Common myeloid progenitor, CD34-positive (primary cell): ENCODE results near the gene ARVCF.
"Not testable (repeated sequence)": the region's sequence is repeated elsewhere in the genome, so short reads cannot be mapped to it uniquely, and the experiment has no call there.

ENCODE experiments used
- CTCF ChIA-PET: fragments of 350-600 bp; sonication (Branson Sonifier 250); formaldehyde crosslinking; loops from one replicate; lab custom pipeline; 2021; ENCODE audit warnings: antibody characterized with exemption; lab: Charles Lee
- POLR2A ChIA-PET: fragments of 350-600 bp; sonication (Branson Sonifier 250); formaldehyde crosslinking; loops from one replicate; lab custom pipeline; 2021; ENCODE audit warnings: antibody characterized with exemption; lab: Charles Lee
- DNase-seq, 3 donors: peaks; one replicate each; pipeline versions ENCODE4 v3.0.0 to v3.0.0-alpha.2; 2013
- H3K27ac ChIP-seq, 2 experiments: 1 replicate in 1 of 2; 2 replicates in 1 of 2; pipeline ENCODE4 v1.7.0; 2013; ENCODE audit warnings: inconsistent platforms in 2 of 2, low read length in 2 of 2, mild to moderate bottlenecking in 2 of 2, low read depth in 1 of 2, moderate library complexity in 1 of 2; ENCODE audit not compliant: severe bottlenecking in 2 of 2, insufficient read depth in 1 of 2, poor library complexity in 1 of 2
- H3K27me3 ChIP-seq, 5 experiments: replicated peaks in 2 of 5; 1 replicate in 3 of 5; 2 replicates in 2 of 5; pipeline versions ENCODE4 v1.6.1 to v1.7.0; 2013; ENCODE audit warnings: low read length in 4 of 5, mild to moderate bottlenecking in 2 of 5, moderate library complexity in 2 of 5, inconsistent platforms in 1 of 5; ENCODE audit not compliant: insufficient read depth in 5 of 5, control insufficient read depth in 4 of 5
- H3K36me3 ChIP-seq, 4 experiments: 1 replicate in 2 of 4; 2 replicates in 2 of 4; pipeline versions ENCODE4 v1.6.1 to v1.7.0; 2013; ENCODE audit warnings: low read length in 3 of 4, control low read depth in 1 of 4, mild to moderate bottlenecking in 1 of 4; ENCODE audit not compliant: control insufficient read depth in 4 of 4, insufficient read depth in 4 of 4
- H3K4me1 ChIP-seq, 4 experiments: 1 replicate in 3 of 4; 2 replicates in 1 of 4; pipeline versions ENCODE4 v1.6.1 to v1.7.1; 2013; ENCODE audit warnings: low read length in 3 of 4, mild to moderate bottlenecking in 3 of 4, control low read depth in 1 of 4, inconsistent platforms in 1 of 4, moderate library complexity in 1 of 4; ENCODE audit not compliant: control insufficient read depth in 4 of 4, insufficient read depth in 4 of 4; ENCODE audit errors: control extremely low read depth in 1 of 4
- H3K4me3 ChIP-seq, 7 experiments: 1 replicate in 4 of 7; 2 replicates in 3 of 7; pipeline versions ENCODE4 v1.5.1 to v1.7.0; 2013; ENCODE audit warnings: mild to moderate bottlenecking in 7 of 7, low read length in 6 of 7, moderate library complexity in 6 of 7, inconsistent platforms in 2 of 7, low read depth in 2 of 7, control low read depth in 1 of 7; ENCODE audit not compliant: insufficient read depth in 4 of 7, control insufficient read depth in 1 of 7; ENCODE audit errors: extremely low read depth in 1 of 7
- H3K9me3 ChIP-seq, 5 experiments: 1 replicate in 4 of 5; 2 replicates in 1 of 5; pipeline versions ENCODE4 v1.6.1 to v1.7.1; 2013; ENCODE audit warnings: low read length in 4 of 5, mild to moderate bottlenecking in 2 of 5, inconsistent platforms in 1 of 5, low read depth in 1 of 5, moderate library complexity in 1 of 5; ENCODE audit not compliant: control insufficient read depth in 4 of 5, insufficient read depth in 2 of 5; ENCODE audit errors: control extremely low read depth in 1 of 5
- WGBS: methylation state at CpG from one replicate; pipeline ENCODE4 v1.1.5; 2013; ENCODE audit not compliant: insufficient coverage; 5-methylcytosine and 5-hydroxymethylcytosine counted together

The ARVCF gene

GRCh38 chr22:19940536-19941364 lies 75.9 kb downstream of the ARVCF start:
- Histone ChIP-seq H3K9me3 (peaks cover 0 to 8% (median 0%) of the 10 kb centered on the region in 5 experiments), H3K4me3 (peak overlapping the region; percentile 61 to 91 (median 88)), H3K27me3 (no peaks in the 10 kb centered on the region), H3K27ac (peak overlapping the region; percentile 82 to 98), H3K36me3 (peaks cover 0 to 6% (median 2%) of the 10 kb centered on the region in 4 experiments), H3K4me1 (peaks cover 7 to 34% (median 29%) of the 10 kb centered on the region in 4 experiments)
- DNase-seq = no peak
- CTCF ChIA-PET = interaction anchor here (1.2 to 3.8 kb wide), 2 partner anchors 13 to 211 kb away, joined by 3 to 21 read pairs; no protein-coding TSS in a partner anchor
- whole genome bisulfite sequencing = 67% methylated on average over 14 of the region's 21 CpGs
- POLR2A ChIA-PET = interaction anchor here (0.6 to 1.5 kb wide), 2 partner anchors 7 to 8 kb away, joined by 3 read pairs; no protein-coding TSS in a partner anchor

GRCh38 chr22:19937616-19938473 lies 78.8 kb downstream of the ARVCF start:
- CTCF ChIA-PET = interaction anchor here (0.8 to 1.3 kb wide), 3 partner anchors 9 to 28 kb away, joined by 3 to 4 read pairs (median 3); no protein-coding TSS in a partner anchor
- DNase-seq = no peak
- POLR2A ChIA-PET = no interaction called here

GRCh38 chr22:19936513-19936912 lies 80.1 kb downstream of the ARVCF start:
- CTCF ChIA-PET = interaction anchor here (1.1 to 1.3 kb wide), 2 partner anchors 11 to 26 kb away, joined by 3 to 4 read pairs; no protein-coding TSS in a partner anchor
- 97% methylated on average over 7 of the region's 7 CpGs for WGBS
- POLR2A ChIA-PET = no interaction called here

More at GRCh38 chr22:19937616-19938473, 78.8 kb downstream of the ARVCF start:
- Histone ChIP-seq H3K4me1 (peaks cover 3 to 27% (median 20%) of the 10 kb centered on the region in 4 experiments), H3K9me3 (peaks cover 0 to 10% (median 2%) of the 10 kb centered on the region in 5 experiments), H3K4me3 (no peak overlapping the region), H3K27me3 (no peaks in the 10 kb centered on the region), H3K27ac (no peak overlapping the region), H3K36me3 (peaks cover 0 to 6% (median 2%) of the 10 kb centered on the region in 4 experiments)
- 97% methylated on average over 13 of the region's 16 CpGs for WGBS

GRCh38 chr22:19935123-19935718 lies 81.4 kb downstream of the ARVCF start:
- H3K4me3 ChIP-seq, H3K27me3 ChIP-seq, H3K27ac ChIP-seq, H3K36me3 ChIP-seq, DNase-seq: not testable (repeated sequence)
- ChIA-PET CTCF (interaction anchor here (2.4 kb wide), 1 partner anchor 13 kb away, joined by 5 read pairs; no protein-coding TSS in a partner anchor), POLR2A (interaction anchor here (0.7 kb wide), 1 partner anchor 12 kb away, joined by 3 read pairs; no protein-coding TSS in a partner anchor)
- WGBS = 82% methylated on average over 9 of the region's 11 CpGs
- Histone ChIP-seq H3K9me3 (peaks cover 0 to 10% (median 2%) of the 10 kb centered on the region in 5 experiments), H3K4me1 (peaks cover 0 to 14% (median 11%) of the 10 kb centered on the region in 4 experiments)

More at GRCh38 chr22:19936513-19936912, 80.1 kb downstream of the ARVCF start:
- Histone ChIP-seq H3K36me3 (peaks cover 0 to 6% (median 2%) of the 10 kb centered on the region in 4 experiments), H3K27me3 (no peaks in the 10 kb centered on the region), H3K9me3 (peaks cover 0 to 10% (median 2%) of the 10 kb centered on the region in 5 experiments), H3K4me1 (peaks cover 3 to 25% (median 21%) of the 10 kb centered on the region in 4 experiments), H3K27ac (no peak overlapping the region), H3K4me3 (no peak overlapping the region)
- DNase-seq = no peak

- H3K27me3 ChIP-seq = no peaks in the 10 kb centered on the region
- 73% methylated on average over 8 of the region's 9 CpGs for WGBS
- H3K36me3 ChIP-seq = peaks cover 0 to 9% (median 3%) of the 10 kb centered on the region in 4 experiments
- POLR2A ChIA-PET = interaction anchor here (1.1 kb wide), 1 partner anchor 8 kb away, joined by 3 read pairs; the partner anchor contains the start of genes COMT and TXNRD2
- no peak overlapping the region for H3K4me3 ChIP-seq
- CTCF ChIA-PET = interaction anchor here (2.4 kb wide), 1 partner anchor 15 kb away, joined by 5 read pairs; no protein-coding TSS in a partner anchor
- peaks cover 0 to 10% (median 2%) of the 10 kb centered on the region in 5 experiments for H3K9me3 ChIP-seq
- no peak overlapping the region for H3K27ac ChIP-seq
- H3K4me1 ChIP-seq = peaks cover 0 to 14% (median 11%) of the 10 kb centered on the region in 4 experiments
- DNase-seq = peak in 1 of 3 donors; percentile 28
Measured at GRCh38 chr22:19933341-19934241, 83.0 kb downstream of the ARVCF start.
